Vagina (tissue), 2 donors: Measurements from ENCODE around the gene SCAMP4. TPM values are rescaled to one million over a fixed set of nuclear protein-coding genes. Genes with fewer than 3 reads are reported as not detected.

ENCODE experiments used
- DNase-seq, 2 donors: peaks; one replicate each; pipeline ENCODE4 v3.0.0-alpha.2; 2017; ENCODE audit errors: extremely low spot score in 2 of 2
- H3K27ac ChIP-seq: fragments of 200-600 bp; sonication (generic); one replicate; pipeline ENCODE4 v1.5.1; 2019
- H3K27me3 ChIP-seq: fragments of 200-600 bp; sonication (generic); one replicate; pipeline ENCODE4 v1.5.1; 2019
- H3K36me3 ChIP-seq, 2 donors: fragments of 200-600 bp; sonication (generic); one replicate each; pipeline ENCODE4 v1.5.1; 2017 to 2019
- H3K4me1 ChIP-seq: fragments of 200-600 bp; sonication (generic); one replicate; pipeline ENCODE4 v1.5.1; 2019
- H3K4me3 ChIP-seq, 2 donors: fragments of 200-600 bp; sonication (generic); 1 replicate in 1 of 2; 2 replicates in 1 of 2; pipeline ENCODE4 v1.5.1; 2016 to 2019
- H3K9me3 ChIP-seq: fragments of 200-600 bp; sonication (generic); one replicate; pipeline ENCODE4 v1.5.1; 2019
- POLR2A ChIP-seq, 2 donors: fragments of 450-650 bp; IDR thresholded peaks; one replicate each; pipeline ENCODE4 v1.6.1; 2017; ENCODE audit warnings: antibody characterized with exemption in 2 of 2, mild to moderate bottlenecking in 2 of 2, moderate library complexity in 2 of 2
- POLR2AphosphoS5 ChIP-seq, 2 donors: sonication (generic); formaldehyde crosslinking; IDR thresholded peaks; one replicate each; pipeline ENCODE4 v1.9.0; 2017; ENCODE audit warnings: antibody characterized with exemption in 2 of 2, mild to moderate bottlenecking in 2 of 2, low read depth in 1 of 2; ENCODE audit not compliant: insufficient read depth in 1 of 2
- intact Hi-C: fragments of 100-400 bp; cut with DNase I; formaldehyde crosslinking; loops from one replicate; pipeline ENCODE4 v1.15.1; 2023
- total RNA-seq: library from RNA; depleted of rRNA; stranded (reverse); fragments of >200 nt; gene quantifications from one replicate; pipeline ENCODE4 v1.2.3, GENCODE V29; 2016
- TF ChIP-seq, protein P1 (sequence below), 3 experiments: fragments of 450-650 bp in 2 of 3; fragments of 200-600 bp in 1 of 3; sonication (generic) in 1 of 3; IDR thresholded peaks; one replicate each; pipeline ENCODE4 v1.5.1; 2017 to 2019; ENCODE audit warnings: antibody characterized with exemption in 3 of 3, mild to moderate bottlenecking in 2 of 3, moderate library complexity in 2 of 3

Gene SCAMP4
- total RNA-seq, 1 donor from 2014 or later, result 51.3 TPM

GRCh38 chr19:1953037-1953436 is 47.8 kb downstream of the SCAMP4 start:
- intact Hi-C loops, result no loop called here
- Histone ChIP-seq H3K9me3 (no peaks in the 10 kb centered on the region), H3K27ac (no peak overlapping the region), H3K27me3 (no peaks in the 10 kb centered on the region), H3K4me1 (peaks cover 8% of the 10 kb centered on the region), H3K4me3 (no peak overlapping the region), H3K36me3 (no peaks in the 10 kb centered on the region)
- no peak for DNase-seq
- TF ChIP-seq POLR2AphosphoS5 (IDR thresholded peaks at IDR 0.05; ENCODE audit: insufficient read depth in 1 of 2, low read depth in 1 of 2) (no peak), POLR2A (IDR thresholded peaks at IDR 0.05) (no peak)
- TF ChIP-seq, protein P1, sequence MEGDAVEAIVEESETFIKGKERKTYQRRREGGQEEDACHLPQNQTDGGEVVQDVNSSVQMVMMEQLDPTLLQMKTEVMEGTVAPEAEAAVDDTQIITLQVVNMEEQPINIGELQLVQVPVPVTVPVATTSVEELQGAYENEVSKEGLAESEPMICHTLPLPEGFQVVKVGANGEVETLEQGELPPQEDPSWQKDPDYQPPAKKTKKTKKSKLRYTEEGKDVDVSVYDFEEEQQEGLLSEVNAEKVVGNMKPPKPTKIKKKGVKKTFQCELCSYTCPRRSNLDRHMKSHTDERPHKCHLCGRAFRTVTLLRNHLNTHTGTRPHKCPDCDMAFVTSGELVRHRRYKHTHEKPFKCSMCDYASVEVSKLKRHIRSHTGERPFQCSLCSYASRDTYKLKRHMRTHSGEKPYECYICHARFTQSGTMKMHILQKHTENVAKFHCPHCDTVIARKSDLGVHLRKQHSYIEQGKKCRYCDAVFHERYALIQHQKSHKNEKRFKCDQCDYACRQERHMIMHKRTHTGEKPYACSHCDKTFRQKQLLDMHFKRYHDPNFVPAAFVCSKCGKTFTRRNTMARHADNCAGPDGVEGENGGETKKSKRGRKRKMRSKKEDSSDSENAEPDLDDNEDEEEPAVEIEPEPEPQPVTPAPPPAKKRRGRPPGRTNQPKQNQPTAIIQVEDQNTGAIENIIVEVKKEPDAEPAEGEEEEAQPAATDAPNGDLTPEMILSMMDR (IDR thresholded peaks at IDR 0.05), result no peak

- DNase-seq, result no peak
- TF ChIP-seq, protein P1 (IDR thresholded peaks at IDR 0.05), result no peak
- TF ChIP-seq POLR2AphosphoS5 (IDR thresholded peaks at IDR 0.05; ENCODE audit: insufficient read depth in 1 of 2, low read depth in 1 of 2) (no peak), POLR2A (IDR thresholded peaks at IDR 0.05) (no peak)
- Histone ChIP-seq H3K4me3 (no peak overlapping the region), H3K9me3 (no peaks in the 10 kb centered on the region), H3K27me3 (no peaks in the 10 kb centered on the region), H3K4me1 (peaks cover 8% of the 10 kb centered on the region), H3K36me3 (no peaks in the 10 kb centered on the region), H3K27ac (no peak overlapping the region)
- intact Hi-C loops, result no loop called here
Measured at GRCh38 chr19:1953441-1954094, 48.4 kb downstream of the SCAMP4 start.

DNA sequence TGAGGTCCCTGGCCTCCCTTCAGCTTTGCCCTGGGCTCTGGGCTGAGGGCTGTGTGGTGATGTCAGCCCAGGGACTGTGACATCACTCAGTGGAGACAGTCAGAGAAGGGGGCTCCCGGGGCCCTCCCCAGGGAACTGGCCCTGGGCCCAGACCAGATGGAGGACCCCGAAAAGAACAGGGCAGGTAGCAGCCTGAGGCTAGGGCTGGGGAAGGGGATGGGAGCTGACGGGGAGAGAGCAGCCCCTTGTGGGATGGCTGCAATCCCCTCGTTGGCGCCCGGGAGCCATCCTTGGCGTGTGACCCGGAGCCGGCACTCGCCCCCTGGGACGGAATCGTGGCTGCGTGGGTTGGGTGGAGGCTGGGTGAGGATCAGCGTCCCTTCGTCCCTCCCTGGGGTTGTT is 49.3 kb downstream of the SCAMP4 start:
- H3K27me3 ChIP-seq, result no peaks in the 10 kb centered on the region
- intact Hi-C loops, result no loop called here
- no peaks in the 10 kb centered on the region for H3K9me3 ChIP-seq
- H3K27ac ChIP-seq, result no peak overlapping the region
- H3K4me3 ChIP-seq, result no peak overlapping the region
- no peak for TF ChIP-seq POLR2AphosphoS5 (IDR thresholded peaks at IDR 0.05; ENCODE audit: insufficient read depth in 1 of 2, low read depth in 1 of 2)
- TF ChIP-seq, protein P1 (IDR thresholded peaks at IDR 0.05), result no peak
- TF ChIP-seq POLR2A (IDR thresholded peaks at IDR 0.05), result no peak
- H3K36me3 ChIP-seq, result no peaks in the 10 kb centered on the region
- peaks cover 8% of the 10 kb centered on the region for H3K4me1 ChIP-seq
- no peak for DNase-seq

DNA sequence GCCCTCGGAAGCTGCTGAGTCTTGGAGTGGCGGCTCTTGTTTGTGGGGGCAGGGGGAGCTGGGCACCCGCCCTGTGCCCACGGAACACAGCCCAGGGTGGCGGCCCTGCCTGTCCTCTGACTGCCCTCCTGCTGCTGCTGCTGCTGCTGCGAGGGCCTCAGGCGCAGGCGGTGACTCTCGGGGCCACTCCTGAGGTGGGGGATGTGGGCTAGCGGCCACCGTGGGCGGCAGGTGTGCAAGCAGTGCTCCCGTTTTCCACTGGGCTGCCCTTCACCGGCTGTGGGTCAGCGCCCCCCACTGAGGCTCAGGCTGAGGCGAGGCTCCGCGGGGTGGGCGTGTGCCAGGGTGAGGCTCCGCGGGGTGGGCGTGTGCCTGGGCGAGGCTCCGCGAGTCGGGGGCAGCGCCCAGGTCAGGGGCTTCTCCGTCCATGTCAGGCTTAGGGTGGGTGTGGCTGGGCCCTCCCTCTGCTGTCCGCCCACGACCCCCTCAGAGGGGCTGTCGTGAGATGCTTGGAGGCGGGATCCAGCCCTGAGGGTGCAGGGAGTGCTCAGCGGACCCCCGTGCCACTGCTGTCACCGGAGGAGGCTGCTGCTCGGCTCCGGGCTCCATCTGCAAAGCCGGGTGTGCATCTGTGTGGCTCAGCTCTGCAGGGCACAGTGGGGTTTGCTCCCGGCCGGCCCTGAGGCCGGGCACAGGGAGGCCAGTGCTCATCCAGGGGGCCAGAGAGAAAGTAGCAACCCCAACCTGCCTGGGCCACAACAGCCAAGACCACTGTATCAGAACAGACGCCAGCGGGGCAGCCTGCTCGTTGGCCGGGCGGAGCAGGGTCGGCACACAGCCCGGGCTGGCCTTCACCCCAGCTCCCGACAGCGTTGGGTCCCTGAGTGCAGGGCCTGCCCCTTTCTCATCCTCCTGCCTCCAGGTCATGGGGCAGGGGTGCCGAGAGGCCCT is 50.2 kb downstream of the SCAMP4 start:
- Histone ChIP-seq H3K4me3 (no peak overlapping the region), H3K27ac (no peak overlapping the region), H3K27me3 (no peaks in the 10 kb centered on the region), H3K4me1 (peaks cover 8% of the 10 kb centered on the region), H3K36me3 (no peaks in the 10 kb centered on the region), H3K9me3 (no peaks in the 10 kb centered on the region)
- DNase-seq, result no peak
- TF ChIP-seq, protein P1 (IDR thresholded peaks at IDR 0.05), result no peak
- no peak for TF ChIP-seq POLR2AphosphoS5 (IDR thresholded peaks at IDR 0.05; ENCODE audit: insufficient read depth in 1 of 2, low read depth in 1 of 2)
- no peak for TF ChIP-seq POLR2A (IDR thresholded peaks at IDR 0.05)
- intact Hi-C loops, result no loop called here
